HCT116 (cell line): ENCODE data around the gene MICAL3. TPM values are rescaled to one million over a fixed set of nuclear protein-coding genes. Genes with fewer than 3 reads are reported as not detected.

Experiments
- ATAC-seq: fragments of 200-7000 bp; cut with Tn5 transposase; 2 replicates; pipeline ENCODE4 v1.9.1; 2020; ENCODE audit warnings: mild to moderate bottlenecking, moderate library complexity
- BruUV-seq: library from RNA; stranded (reverse); fragments of 400-500 nt; replicated peaks from 2 replicates; lab custom pipeline; 2021; lab: Mats Ljungman, UMichigan
- CTCF ChIA-PET: fragments of 300-600 bp; sonication (Branson Sonifier 250); formaldehyde crosslinking; loops from one replicate; lab custom pipeline; 2021; ENCODE audit warnings: antibody characterized with exemption; lab: Charles Lee
- POLR2A ChIA-PET: fragments of 300-600, 350-600 bp; sonication (Branson Sonifier 250); formaldehyde crosslinking; loops from one replicate; lab custom pipeline; 2021; ENCODE audit warnings: antibody characterized with exemption; lab: Charles Lee
- RAD21 ChIA-PET, 2 experiments: fragments of 300-600 bp; sonication (Branson Sonifier 250); formaldehyde crosslinking; loops; one replicate each; lab custom pipeline; 2023; ENCODE audit warnings: low total read pairs in 2 of 2; ENCODE audit not compliant: uncharacterized antibody in 2 of 2, unreplicated experiment in 2 of 2, low non-redundant PET in 1 of 2; lab: Charles Lee
- DNase-seq: peaks from one replicate; pipeline ENCODE4 v3.0.0-alpha.2; 2010; ENCODE audit warnings: low read depth, low spot score
- H2AFZ ChIP-seq: fragments of 200-600 bp; shearing (Covaris generic), sonication (generic); 2 replicates; pipeline ENCODE4 v1.6.1; 2017; ENCODE audit warnings: low read depth, mixed run types, mixed read lengths, antibody characterized with exemption, low read length; ENCODE audit not compliant: poor library complexity, severe bottlenecking
- H3K27ac ChIP-seq: 2 replicates; pipeline ENCODE4 v1.5.1; 2012; ENCODE audit warnings: low read depth, low read length
- H3K27me3 ChIP-seq: fragments of 200-600 bp; sonication (generic); 2 replicates; pipeline ENCODE4 v1.6.1; 2016; ENCODE audit warnings: mixed run types, low read length, mixed read lengths; ENCODE audit not compliant: insufficient read depth
- H3K36me3 ChIP-seq, 2 experiments: fragments of 200-500 bp in 1 of 2; fragments of 200-600 bp in 1 of 2; sonication (Bioruptor generic) in 1 of 2; sonication (generic) in 1 of 2; 2 replicates each; pipeline versions ENCODE4 v1.5.1 to v1.6.1; 2014 to 2016; ENCODE audit warnings: low read length in 2 of 2, inconsistent platforms in 1 of 2, mixed read lengths in 1 of 2, mixed run types in 1 of 2; ENCODE audit not compliant: insufficient read depth in 2 of 2, control insufficient read depth in 1 of 2
- H3K4me1 ChIP-seq, 2 experiments: fragments of 200-600 bp in 1 of 2; sonication (generic) in 1 of 2; 2 replicates each; pipeline versions ENCODE4 v1.5.1 to v1.6.1; 2012 to 2017; ENCODE audit warnings: low read length in 2 of 2, inconsistent platforms in 1 of 2, mild to moderate bottlenecking in 1 of 2, mixed read lengths in 1 of 2, mixed run types in 1 of 2, moderate library complexity in 1 of 2; ENCODE audit not compliant: insufficient read depth in 2 of 2, control insufficient read depth in 1 of 2
- H3K4me2 ChIP-seq: fragments of 200-600 bp; sonication (generic); 2 replicates; pipeline ENCODE4 v1.6.1; 2017; ENCODE audit warnings: mixed run types, low read length, mixed read lengths
- H3K4me3 ChIP-seq, 2 experiments: fragments of 200-600 bp in 1 of 2; sonication (generic) in 1 of 2; replicated peaks in 1 of 2; 2 replicates each; pipeline ENCODE4 v1.5.1; 2011 to 2016; ENCODE audit warnings: low read length in 2 of 2, control low read depth in 1 of 2, low read depth in 1 of 2, mild to moderate bottlenecking in 1 of 2, mixed read lengths in 1 of 2, mixed run types in 1 of 2
- H3K79me2 ChIP-seq: fragments of 200-600 bp; sonication (generic); 2 replicates; pipeline ENCODE4 v1.6.1; 2017; ENCODE audit warnings: mild to moderate bottlenecking, mixed run types, low read length, moderate library complexity, mixed read lengths; ENCODE audit not compliant: insufficient read depth
- H3K9ac ChIP-seq: fragments of 200-600 bp; sonication (generic); 2 replicates; pipeline ENCODE4 v1.6.1; 2016; ENCODE audit warnings: low read length, mixed read lengths
- H3K9me2 ChIP-seq: fragments of 200-600 bp; sonication (generic), shearing (Covaris generic); 2 replicates; pipeline ENCODE4 v1.6.1; 2017; ENCODE audit warnings: mixed run types, mild to moderate bottlenecking, moderate library complexity; ENCODE audit not compliant: insufficient read depth
- H3K9me3 ChIP-seq, 2 experiments: fragments of 200-500 bp in 1 of 2; fragments of 200-600 bp in 1 of 2; sonication (Bioruptor generic) in 1 of 2; sonication (generic) in 1 of 2; 2 replicates each; pipeline ENCODE4 v1.6.1; 2014 to 2017; ENCODE audit warnings: low read length in 2 of 2, mixed read lengths in 2 of 2, inconsistent platforms in 1 of 2, low read depth in 1 of 2, mild to moderate bottlenecking in 1 of 2, mixed run types in 1 of 2, moderate library complexity in 1 of 2; ENCODE audit not compliant: control insufficient read depth in 1 of 2, insufficient read depth in 1 of 2
- H4K20me1 ChIP-seq: fragments of 200-600 bp; sonication (generic), shearing (Covaris generic); 2 replicates; pipeline ENCODE4 v1.6.1; 2017; ENCODE audit warnings: mixed run types, mild to moderate bottlenecking, moderate library complexity; ENCODE audit not compliant: insufficient read depth
- CBX3 ChIP-seq: IDR thresholded peaks from 2 replicates; pipeline ENCODE4 v1.6.1; 2012; ENCODE audit warnings: low read depth
- CEBPB ChIP-seq: IDR thresholded peaks from 2 replicates; pipeline ENCODE4 v1.6.1; 2012; ENCODE audit warnings: low read depth
- EGR1 ChIP-seq: IDR thresholded peaks from 2 replicates; pipeline ENCODE4 v1.6.1; 2012; ENCODE audit warnings: low read depth
- ELF1 ChIP-seq: IDR thresholded peaks from 2 replicates; pipeline ENCODE4 v1.6.1; 2012; ENCODE audit warnings: low read depth, borderline replicate concordance
- EZH2 ChIP-seq: fragments of 200-600 bp; sonication (generic); IDR thresholded peaks from 2 replicates; pipeline ENCODE4 v1.6.1; 2017; ENCODE audit warnings: antibody characterized with exemption, mixed run types
- EZH2phosphoT487 ChIP-seq: fragments of 200-600 bp; IDR thresholded peaks from 2 replicates; pipeline ENCODE4 v1.6.1; 2018; ENCODE audit warnings: antibody characterized with exemption, borderline replicate concordance
- FOSL1 ChIP-seq: IDR thresholded peaks from 2 replicates; pipeline ENCODE4 v1.6.1; 2012; ENCODE audit warnings: low read depth
- JUND ChIP-seq: IDR thresholded peaks from 2 replicates; pipeline ENCODE4 v1.6.1; 2012
- POLR2A ChIP-seq: IDR thresholded peaks from 2 replicates; pipeline ENCODE4 v1.7.0; 2011; ENCODE audit warnings: borderline replicate concordance; ENCODE audit not compliant: insufficient read depth, insufficient read length; ENCODE audit errors: extremely low read depth
- POLR2AphosphoS5 ChIP-seq: IDR thresholded peaks from 2 replicates; pipeline ENCODE4 v1.6.1; 2011; ENCODE audit warnings: mild to moderate bottlenecking, low read depth, low read length, moderate library complexity
- SIN3A ChIP-seq: IDR thresholded peaks from 2 replicates; pipeline ENCODE4 v1.6.1; 2012; ENCODE audit warnings: low read depth
- SRF ChIP-seq: IDR thresholded peaks from 2 replicates; pipeline ENCODE4 v1.6.1; 2012; ENCODE audit warnings: low read depth
- TCF7L2 ChIP-seq: IDR thresholded peaks from 2 replicates; pipeline ENCODE4 v1.7.0; 2011; ENCODE audit warnings: borderline replicate concordance, inconsistent platforms; ENCODE audit not compliant: insufficient read depth, insufficient read length; ENCODE audit errors: extremely low read depth
- YY1 ChIP-seq: IDR thresholded peaks from 2 replicates; pipeline ENCODE4 v1.6.1; 2011; ENCODE audit warnings: low read length, low read depth, moderate library complexity, mild to moderate bottlenecking; ENCODE audit not compliant: insufficient replicate concordance; ENCODE audit errors: extremely low read depth
- ZFX ChIP-seq: fragments of 450-650 bp; IDR thresholded peaks from 2 replicates; pipeline ENCODE4 v1.6.1; 2017
- ZNF274 ChIP-seq: fragments of 200-500 bp; sonication (Bioruptor generic); IDR thresholded peaks from 2 replicates; pipeline ENCODE4 v1.6.1; 2014; ENCODE audit warnings: mild to moderate bottlenecking, low read depth, low read length, inconsistent platforms
- intact Hi-C: fragments of 100-400 bp; cut with micrococcal nuclease; formaldehyde crosslinking; loops from 2 replicates; pipeline ENCODE4 v1.10.0; 2022
- total RNA-seq: library from RNA; stranded (reverse); gene quantifications from one replicate; pipeline ENCODE4 v1.2.1, GENCODE V29; 2021; ENCODE audit not compliant: unreplicated experiment
- TF ChIP-seq, protein P1 (sequence below): IDR thresholded peaks from 2 replicates; pipeline ENCODE4 v1.6.1; 2012; ENCODE audit warnings: low read depth
- TF ChIP-seq, protein P2 (sequence below): IDR thresholded peaks from 2 replicates; pipeline ENCODE4 v1.6.1; 2011; ENCODE audit warnings: mild to moderate bottlenecking, low read length, moderate library complexity; ENCODE audit not compliant: insufficient replicate concordance; ENCODE audit errors: extremely low read depth
- TF ChIP-seq, protein P3 (sequence below): IDR thresholded peaks from 2 replicates; pipeline ENCODE4 v1.6.1; 2012

Gene MICAL3
- total RNA-seq, 1 experiment from 2014 or later: 30.8 TPM

DNA sequence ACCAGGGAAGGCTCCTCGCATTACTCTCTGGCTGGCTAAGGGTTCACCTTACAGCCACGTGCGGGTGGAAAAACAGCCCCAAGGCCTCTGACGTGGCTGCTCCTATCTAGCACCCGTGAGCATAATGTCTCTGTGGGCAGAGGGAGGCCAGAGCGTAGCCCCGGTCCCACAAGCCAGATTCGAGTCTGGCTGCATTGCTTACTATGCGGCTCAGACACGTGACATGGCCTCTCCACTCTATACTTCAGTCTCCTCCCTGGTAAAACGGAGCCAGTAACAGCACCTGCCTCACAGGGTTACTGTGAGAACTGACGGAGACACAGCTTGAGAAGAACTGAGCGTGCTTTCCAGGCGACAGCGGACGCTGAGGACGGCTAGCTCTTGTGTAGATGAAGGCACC lies 144.3 kb downstream of the MICAL3 start:
- no peaks in the 10 kb centered on the region; a peak in 1 of 4 replicates for H3K4me1 ChIP-seq
- DNase-seq (no peak), ATAC-seq (no peak)
- H3K9me3 ChIP-seq: no peaks in the 10 kb centered on the region
- ChIA-PET POLR2A (no interaction called here), RAD21 (no interaction called here), CTCF (no interaction called here)
- no peaks in the 10 kb centered on the region for H3K79me2 ChIP-seq
- no peak overlapping the region for H3K27ac ChIP-seq
- no peak overlapping the region for H3K9ac ChIP-seq
- TF ChIP-seq, protein P1, sequence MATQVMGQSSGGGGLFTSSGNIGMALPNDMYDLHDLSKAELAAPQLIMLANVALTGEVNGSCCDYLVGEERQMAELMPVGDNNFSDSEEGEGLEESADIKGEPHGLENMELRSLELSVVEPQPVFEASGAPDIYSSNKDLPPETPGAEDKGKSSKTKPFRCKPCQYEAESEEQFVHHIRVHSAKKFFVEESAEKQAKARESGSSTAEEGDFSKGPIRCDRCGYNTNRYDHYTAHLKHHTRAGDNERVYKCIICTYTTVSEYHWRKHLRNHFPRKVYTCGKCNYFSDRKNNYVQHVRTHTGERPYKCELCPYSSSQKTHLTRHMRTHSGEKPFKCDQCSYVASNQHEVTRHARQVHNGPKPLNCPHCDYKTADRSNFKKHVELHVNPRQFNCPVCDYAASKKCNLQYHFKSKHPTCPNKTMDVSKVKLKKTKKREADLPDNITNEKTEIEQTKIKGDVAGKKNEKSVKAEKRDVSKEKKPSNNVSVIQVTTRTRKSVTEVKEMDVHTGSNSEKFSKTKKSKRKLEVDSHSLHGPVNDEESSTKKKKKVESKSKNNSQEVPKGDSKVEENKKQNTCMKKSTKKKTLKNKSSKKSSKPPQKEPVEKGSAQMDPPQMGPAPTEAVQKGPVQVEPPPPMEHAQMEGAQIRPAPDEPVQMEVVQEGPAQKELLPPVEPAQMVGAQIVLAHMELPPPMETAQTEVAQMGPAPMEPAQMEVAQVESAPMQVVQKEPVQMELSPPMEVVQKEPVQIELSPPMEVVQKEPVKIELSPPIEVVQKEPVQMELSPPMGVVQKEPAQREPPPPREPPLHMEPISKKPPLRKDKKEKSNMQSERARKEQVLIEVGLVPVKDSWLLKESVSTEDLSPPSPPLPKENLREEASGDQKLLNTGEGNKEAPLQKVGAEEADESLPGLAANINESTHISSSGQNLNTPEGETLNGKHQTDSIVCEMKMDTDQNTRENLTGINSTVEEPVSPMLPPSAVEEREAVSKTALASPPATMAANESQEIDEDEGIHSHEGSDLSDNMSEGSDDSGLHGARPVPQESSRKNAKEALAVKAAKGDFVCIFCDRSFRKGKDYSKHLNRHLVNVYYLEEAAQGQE: no peak
- TF ChIP-seq ELF1 (no peak), ZNF274 (no peak), CEBPB (no peak), ZFX (no peak), EZH2phosphoT487 (no peak), EZH2 (no peak), SRF (no peak), EGR1 (no peak), POLR2A (no peak), POLR2AphosphoS5 (no peak), JUND (no peak), YY1 (no peak), TCF7L2 (no peak), CBX3 (no peak), SIN3A (no peak), FOSL1 (no peak)
- TF ChIP-seq, protein P2, sequence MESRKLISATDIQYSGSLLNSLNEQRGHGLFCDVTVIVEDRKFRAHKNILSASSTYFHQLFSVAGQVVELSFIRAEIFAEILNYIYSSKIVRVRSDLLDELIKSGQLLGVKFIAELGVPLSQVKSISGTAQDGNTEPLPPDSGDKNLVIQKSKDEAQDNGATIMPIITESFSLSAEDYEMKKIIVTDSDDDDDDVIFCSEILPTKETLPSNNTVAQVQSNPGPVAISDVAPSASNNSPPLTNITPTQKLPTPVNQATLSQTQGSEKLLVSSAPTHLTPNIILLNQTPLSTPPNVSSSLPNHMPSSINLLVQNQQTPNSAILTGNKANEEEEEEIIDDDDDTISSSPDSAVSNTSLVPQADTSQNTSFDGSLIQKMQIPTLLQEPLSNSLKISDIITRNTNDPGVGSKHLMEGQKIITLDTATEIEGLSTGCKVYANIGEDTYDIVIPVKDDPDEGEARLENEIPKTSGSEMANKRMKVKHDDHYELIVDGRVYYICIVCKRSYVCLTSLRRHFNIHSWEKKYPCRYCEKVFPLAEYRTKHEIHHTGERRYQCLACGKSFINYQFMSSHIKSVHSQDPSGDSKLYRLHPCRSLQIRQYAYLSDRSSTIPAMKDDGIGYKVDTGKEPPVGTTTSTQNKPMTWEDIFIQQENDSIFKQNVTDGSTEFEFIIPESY: no peak
- TF ChIP-seq, protein P3, sequence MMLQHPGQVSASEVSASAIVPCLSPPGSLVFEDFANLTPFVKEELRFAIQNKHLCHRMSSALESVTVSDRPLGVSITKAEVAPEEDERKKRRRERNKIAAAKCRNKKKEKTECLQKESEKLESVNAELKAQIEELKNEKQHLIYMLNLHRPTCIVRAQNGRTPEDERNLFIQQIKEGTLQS: no peak
- no peak overlapping the region for H3K4me3 ChIP-seq
- intact Hi-C loops: no loop called here
- no peaks in the 10 kb centered on the region for H4K20me1 ChIP-seq
- BruUV-seq: no TSS peak
- no peaks in the 10 kb centered on the region for H3K27me3 ChIP-seq
- no peak overlapping the region for H3K4me2 ChIP-seq
- H3K36me3 ChIP-seq: peaks cover 2 to 18% of the 10 kb centered on the region in 2 experiments; a peak in 3 of 4 replicates
- H3K9me2 ChIP-seq: no peaks in the 10 kb centered on the region
- H2AFZ ChIP-seq: no peak overlapping the region
